Thyroid gland (tissue), 4 donors: ENCODE data around the gene C21orf91. TPM values are rescaled to one million over a fixed set of nuclear protein-coding genes. Genes with fewer than 3 reads are reported as not detected.

ENCODE experiments used
- DNase-seq, 2 donors: peaks; one replicate each; pipeline ENCODE4 v3.0.0-alpha.2; 2019
- H3K27ac ChIP-seq, 3 donors: fragments of 200-600 bp; sonication (generic); 1 replicate in 2 of 3; 2 replicates in 1 of 3; pipeline ENCODE4 v1.5.1; 2016 to 2019; ENCODE audit warnings: mild to moderate bottlenecking in 1 of 3, moderate library complexity in 1 of 3
- H3K27me3 ChIP-seq: fragments of 200-600 bp; sonication (generic); one replicate; pipeline ENCODE4 v1.5.1; 2019
- H3K36me3 ChIP-seq, 2 donors: fragments of 200-600 bp; sonication (generic); one replicate each; pipeline ENCODE4 v1.5.1; 2016 to 2019
- H3K4me1 ChIP-seq, 2 donors: fragments of 200-600 bp; sonication (generic); one replicate each; pipeline ENCODE4 v1.5.1; 2017 to 2019
- H3K4me3 ChIP-seq, 3 donors: fragments of 200-600 bp; sonication (generic); replicated peaks in 1 of 3; 1 replicate in 2 of 3; 2 replicates in 1 of 3; pipeline ENCODE4 v1.5.1; 2016; ENCODE audit warnings: mild to moderate bottlenecking in 1 of 3
- H3K9me3 ChIP-seq: fragments of 200-600 bp; sonication (generic); one replicate; pipeline ENCODE4 v1.5.1; 2017
- CTCF ChIP-seq, 6 experiments: fragments of 200-600 bp in 3 of 6; fragments of 450-650 bp in 3 of 6; sonication (generic) in 3 of 6; IDR thresholded peaks; one replicate each; pipeline ENCODE4 v1.5.1; 2016 to 2019; ENCODE audit warnings: antibody characterized with exemption in 6 of 6, mild to moderate bottlenecking in 2 of 6, inconsistent platforms in 1 of 6, moderate library complexity in 1 of 6
- POLR2A ChIP-seq, 2 donors: fragments of 450-650 bp; IDR thresholded peaks; one replicate each; pipeline ENCODE4 v1.6.1; 2017; ENCODE audit warnings: antibody characterized with exemption in 2 of 2, mild to moderate bottlenecking in 2 of 2, moderate library complexity in 1 of 2
- WGBS, 2 donors: methylation state at CpG; one replicate each; pipeline ENCODE4 v1.1.5; 2017; 5-methylcytosine and 5-hydroxymethylcytosine counted together
- intact Hi-C: fragments of 100-400 bp; cut with DNase I; formaldehyde crosslinking; loops from one replicate; pipeline ENCODE4 v1.15.1; 2023
- total RNA-seq, 4 donors: library from RNA; depleted of rRNA; stranded (reverse); fragments of >200 nt; gene quantifications; one replicate each; pipeline ENCODE4 v1.2.3, GENCODE V29; 2016

The C21orf91 gene
- total RNA-seq, 4 donors from 2014 or later = 8.6 to 19.6 (median 11.9) TPM

- no peak for TF ChIP-seq POLR2A (IDR thresholded peaks at IDR 0.05)
- TF ChIP-seq CTCF (IDR thresholded peaks at IDR 0.05) = no peak
- WGBS, 2 donors = 74 to 78% methylated on average over 4 of the region's 4 CpGs
- H3K27ac ChIP-seq = peak overlapping the region in 1 of 3 donors; percentile 17
Observed at GRCh38 chr21:17794518-17795145, 24.5 kb downstream of the C21orf91 start.

GRCh38 chr21:17793246-17794123 lies 25.7 kb downstream of the C21orf91 start:
- Histone ChIP-seq H3K36me3 (peaks cover 0 to 3% of the 10 kb centered on the region in 2 donors), H3K4me1 (no peaks in the 10 kb centered on the region), H3K27ac (peak overlapping the region in 1 of 3 donors; percentile 17), H3K27me3 (no peaks in the 10 kb centered on the region), H3K9me3 (no peaks in the 10 kb centered on the region), H3K4me3 (no peak overlapping the region)
- DNase-seq = no peak
- TF ChIP-seq CTCF (IDR thresholded peaks at IDR 0.05) (no peak), POLR2A (IDR thresholded peaks at IDR 0.05) (no peak)
- 81% methylated on average over 9 of the region's 9 CpGs for WGBS, 2 donors
- intact Hi-C loops = no loop called here

More at GRCh38 chr21:17794518-17795145, 24.5 kb downstream of the C21orf91 start:
- no peaks in the 10 kb centered on the region for H3K9me3 ChIP-seq
- H3K4me1 ChIP-seq = no peaks in the 10 kb centered on the region
- intact Hi-C loops = no loop called here
- peaks cover 0 to 3% of the 10 kb centered on the region in 2 donors for H3K36me3 ChIP-seq
- no peaks in the 10 kb centered on the region for H3K27me3 ChIP-seq
- no peak for DNase-seq
- no peak overlapping the region for H3K4me3 ChIP-seq

GRCh38 chr21:17789656-17790055 lies 29.5 kb downstream of the C21orf91 start:
- Histone ChIP-seq H3K27me3 (no peaks in the 10 kb centered on the region), H3K36me3 (peaks cover 4 to 17% of the 10 kb centered on the region in 2 donors), H3K27ac (no peak overlapping the region), H3K9me3 (no peaks in the 10 kb centered on the region), H3K4me3 (no peak overlapping the region), H3K4me1 (no peaks in the 10 kb centered on the region)
- no peak for DNase-seq
- 90 to 93% methylated on average over 3 of the region's 3 CpGs for WGBS, 2 donors
- TF ChIP-seq CTCF (IDR thresholded peaks at IDR 0.05) = no peak
- TF ChIP-seq POLR2A (IDR thresholded peaks at IDR 0.05) = no peak
- intact Hi-C loops = no loop called here

GRCh38 chr21:17789069-17789468 lies 30.1 kb downstream of the C21orf91 start:
- no peaks in the 10 kb centered on the region for H3K4me1 ChIP-seq
- H3K36me3 ChIP-seq = peaks cover 4 to 17% of the 10 kb centered on the region in 2 donors
- H3K27me3 ChIP-seq = no peaks in the 10 kb centered on the region
- no peak overlapping the region for H3K4me3 ChIP-seq
- no peak for DNase-seq
- TF ChIP-seq POLR2A (IDR thresholded peaks at IDR 0.05) (no peak), CTCF (IDR thresholded peaks at IDR 0.05) (no peak)
- intact Hi-C loops = no loop called here
- no peak overlapping the region for H3K27ac ChIP-seq
- 33 to 43% methylated on average over 3 of the region's 3 CpGs for WGBS, 2 donors
- no peaks in the 10 kb centered on the region for H3K9me3 ChIP-seq

GRCh38 chr21:17786851-17787181 lies 32.3 kb downstream of the C21orf91 start:
- Histone ChIP-seq H3K9me3 (no peaks in the 10 kb centered on the region), H3K4me3 (no peak overlapping the region), H3K4me1 (no peaks in the 10 kb centered on the region), H3K36me3 (peaks cover 4 to 14% of the 10 kb centered on the region in 2 donors), H3K27ac (no peak overlapping the region), H3K27me3 (no peaks in the 10 kb centered on the region)
- no peak for DNase-seq
- WGBS, 2 donors = 83 to 85% methylated on average over 2 of the region's 2 CpGs
- TF ChIP-seq POLR2A (IDR thresholded peaks at IDR 0.05) (no peak), CTCF (IDR thresholded peaks at IDR 0.05) (no peak)
- intact Hi-C loops = no loop called here
